NCI-H1417 (cell line): ENCODE measurements around the gene PML.
"Not testable (repeated sequence)": the region's sequence is repeated elsewhere in the genome, so short reads cannot be mapped to it uniquely, and the experiment has no call there.

Experiments used
- DNase-seq, 3 experiments: peaks; one replicate each; lab custom pipeline; 2025; lab: John Stamatoyannopoulos, UW

The PML gene

GRCh38 chr15:74038707-74039655 lies 44.5 kb downstream of the PML start:
- DNase-seq = peak in 1 of 3 experiments; percentile 41

GRCh38 chr15:74039656-74040010 lies 45.1 kb downstream of the PML start:
- DNase-seq = no peak

GRCh38 chr15:74040109-74040850 lies 45.8 kb downstream of the PML start:
- DNase-seq = no peak

- no peak for DNase-seq
Measured at GRCh38 chr15:74041311-74041756, 46.8 kb downstream of the PML start.

- DNase-seq = no peak
Measured at GRCh38 chr15:74041777-74042435, 47.4 kb downstream of the PML start.

- DNase-seq = no peak
Measured at GRCh38 chr15:74042603-74043424, 48.3 kb downstream of the PML start.

- DNase-seq = no peak
Measured at GRCh38 chr15:74043425-74044266, 49.1 kb downstream of the PML start.

- DNase-seq = no peak
Measured at GRCh38 chr15:74044267-74045110, 50.0 kb downstream of the PML start.

- DNase-seq = no peak
Measured at GRCh38 chr15:74045184-74045583, 50.7 kb downstream of the PML start.

- no peak for DNase-seq
Measured at GRCh38 chr15:74045636-74046274, 51.2 kb downstream of the PML start.

GRCh38 chr15:74046275-74046674 lies 51.8 kb downstream of the PML start:
- DNase-seq = no peak

- DNase-seq = peak; percentile 43 to 66 (median 45)
Measured at GRCh38 chr15:74050127-74050526, 55.6 kb downstream of the PML start.

GRCh38 chr15:74050556-74051234 lies 56.2 kb downstream of the PML start:
- no peak for DNase-seq

- DNase-seq = not testable (repeated sequence)
Measured at GRCh38 chr15:74052271-74053260, 58.0 kb downstream of the PML start.

GRCh38 chr15:74053517-74053916 lies 59.0 kb downstream of the PML start:
- DNase-seq = peak in 2 of 3 experiments; percentile 47 to 74

- DNase-seq = peak; percentile 77 to 89 (median 78)
Measured at GRCh38 chr15:74053941-74054529, 59.5 kb downstream of the PML start.

GRCh38 chr15:74055804-74056203 lies 61.3 kb downstream of the PML start:
- DNase-seq = no peak
